K562 (cell line): ENCODE results near the gene GATB. TPM values are rescaled to one million over a fixed set of nuclear protein-coding genes. Genes with fewer than 3 reads are reported as not detected.

Source experiments
- EHMT2 ChIP-seq: fragments of 450-650 bp; IDR thresholded peaks from 2 replicates; pipeline ENCODE4 v1.6.1; 2018; ENCODE audit warnings: antibody characterized with exemption
- ESRRB ChIP-seq: fragments of 250-450 bp; sonication (Bioruptor Pico); IDR thresholded peaks from 2 replicates; pipeline ENCODE4 v1.5.0; 2020; ENCODE audit warnings: mild to moderate bottlenecking, moderate library complexity, borderline replicate concordance
- FOXJ2 ChIP-seq: fragments of 200-800 bp; sonication (Bioruptor generic); IDR thresholded peaks from 2 replicates; pipeline ENCODE4 v1.6.1; 2016; ENCODE audit warnings: missing genetic modification characterization, missing compliant biosample characterization
- FOXK2 ChIP-seq, 2 experiments: fragments of 450-650 bp; IDR thresholded peaks in 1 of 2; conservative IDR thresholded peaks in 1 of 2; 2 replicates each; pipeline ENCODE4 v1.6.1; 2016; ENCODE audit warnings: low read depth in 2 of 2, mild to moderate bottlenecking in 1 of 2
- HDAC2 ChIP-seq: fragments of 450-650 bp; IDR thresholded peaks from 2 replicates; pipeline ENCODE4 v1.6.1; 2016; ENCODE audit warnings: mild to moderate bottlenecking
- JUND ChIP-seq, 2 experiments: IDR thresholded peaks; 2 replicates in 1 of 2; 3 replicates in 1 of 2; pipeline ENCODE4 v1.6.1; 2011; ENCODE audit warnings: borderline replicate concordance in 2 of 2, low read depth in 2 of 2, low read length in 2 of 2, improper control_type of control experiment in 1 of 2, missing biosample characterization in 1 of 2, missing genetic modification characterization in 1 of 2, missing genetic modification reagents in 1 of 2
- L3MBTL2 ChIP-seq: fragments of 450-650 bp; IDR thresholded peaks from 2 replicates; pipeline ENCODE4 v1.6.1; 2016; ENCODE audit warnings: mild to moderate bottlenecking, moderate library complexity
- MECOM ChIP-seq: fragments of 250-450 bp; sonication (Bioruptor Pico); IDR thresholded peaks from 2 replicates; pipeline ENCODE4 v1.8.0; 2022; ENCODE audit warnings: inconsistent platforms
- MXI1 ChIP-seq: IDR thresholded peaks from 2 replicates; pipeline ENCODE4 v1.6.1; 2011; ENCODE audit warnings: low read depth, mild to moderate bottlenecking, improper control_type of control experiment, low read length
- PTBP1 ChIP-seq: fragments of 200-400 bp; formaldehyde crosslinking; IDR thresholded peaks from 2 replicates; pipeline ENCODE4 v1.6.1; 2017; ENCODE audit warnings: low read depth, low read length
- RB1 ChIP-seq: fragments of 450-650 bp; IDR thresholded peaks from 2 replicates; pipeline ENCODE4 v1.6.1; 2017; ENCODE audit warnings: low read depth, mild to moderate bottlenecking
- RBBP5 ChIP-seq: fragments of 200-600 bp; sonication (generic); IDR thresholded peaks from 2 replicates; pipeline ENCODE4 v1.6.1; 2012; ENCODE audit warnings: borderline replicate concordance, mild to moderate bottlenecking, low read length, control low read depth, inconsistent platforms; ENCODE audit not compliant: insufficient read depth, poor library complexity, severe bottlenecking
- RFX5 ChIP-seq: IDR thresholded peaks from 2 replicates; pipeline ENCODE4 v1.6.1; 2011; ENCODE audit warnings: low read depth, mild to moderate bottlenecking, improper control_type of control experiment, low read length
- RNF2 ChIP-seq: sonication (generic); IDR thresholded peaks from 2 replicates; pipeline ENCODE4 v1.6.1; 2016
- SETDB1 ChIP-seq: IDR thresholded peaks from one replicate; pipeline ENCODE4 v1.6.1; 2012; ENCODE audit warnings: low read length, control low read depth, inconsistent platforms
- SP1 ChIP-seq: sonication (generic); formaldehyde crosslinking; IDR thresholded peaks from 2 replicates; pipeline ENCODE4 v1.8.1; 2022; ENCODE audit warnings: mild to moderate bottlenecking, missing genetic modification reagents
- SP2 ChIP-seq: IDR thresholded peaks from 2 replicates; pipeline ENCODE4 v1.6.1; 2011; ENCODE audit warnings: mild to moderate bottlenecking, low read depth, low read length, moderate library complexity; ENCODE audit not compliant: poor library complexity, severe bottlenecking; ENCODE audit errors: extremely low read depth
- SREBF1 ChIP-seq: fragments of 150-350 bp; IDR thresholded peaks from 2 replicates; pipeline ENCODE4 v1.6.1; 2014; ENCODE audit warnings: antibody characterized with exemption, low read depth, low read length, borderline replicate concordance
- TCF3 ChIP-seq: sonication (generic); formaldehyde crosslinking; IDR thresholded peaks from 2 replicates; pipeline ENCODE4 v1.4.0; 2020; ENCODE audit warnings: mild to moderate bottlenecking, missing genetic modification reagents
- TRIM24 ChIP-seq, 2 experiments: fragments of 450-650 bp; IDR thresholded peaks; 2 replicates each; pipeline ENCODE4 v1.6.1; 2016
- YY1 ChIP-seq, 3 experiments: IDR thresholded peaks; 2 replicates each; pipeline ENCODE4 v1.6.1; 2011; ENCODE audit warnings: low read length in 2 of 3, mild to moderate bottlenecking in 2 of 3, moderate library complexity in 2 of 3, borderline replicate concordance in 1 of 3, control low read depth in 1 of 3, low read depth in 1 of 3; ENCODE audit not compliant: insufficient read depth in 3 of 3, insufficient replicate concordance in 2 of 3, control insufficient read depth in 1 of 3, insufficient read length in 1 of 3; ENCODE audit errors: extremely low read depth in 1 of 3
- ZNF124 ChIP-seq: sonication (generic); formaldehyde crosslinking; IDR thresholded peaks from 2 replicates; pipeline ENCODE4 v1.8.1; 2022; ENCODE audit warnings: missing genetic modification reagents
- ZNF175 ChIP-seq: fragments of 200-800 bp; sonication (Bioruptor generic); IDR thresholded peaks from 2 replicates; pipeline ENCODE4 v1.6.1; 2016; ENCODE audit warnings: low read depth, mild to moderate bottlenecking, missing genetic modification characterization, missing compliant biosample characterization
- ZNF586 ChIP-seq: fragments of 450-650 bp; formaldehyde crosslinking; conservative IDR thresholded peaks from 2 replicates; pipeline ENCODE4 v1.4.0; 2020; ENCODE audit warnings: mild to moderate bottlenecking, moderate library complexity
- polyA plus RNA-seq, 8 experiments: library from polyadenylated mRNA; depleted of rRNA in 4 of 8; stranded (reverse) in 5 of 8; unstranded in 3 of 8; fragments of >200 nt; fragmentation: Nextera tagmentation in 2 of 8; fragmentation: Illumina TruSeq in 1 of 8; extraction: Ambion mirVana in 2 of 8; extraction: Trizol in 1 of 8; gene quantifications; 2 replicates each; pipeline versions ENCODE4 v1.2.1 to v1.2.3, GENCODE V29; 2011 to 2014; ENCODE audit warnings: inconsistent platforms in 1 of 8, missing spikeins in 1 of 8
- total RNA-seq, 7 experiments: library from RNA; depleted of rRNA in 6 of 7; stranded (reverse); fragments of >200 nt in 6 of 7; fragmentation: Illumina TruSeq in 2 of 7; extraction: Trizol in 2 of 7; gene quantifications; 2 replicates each; pipeline versions ENCODE4 v1.2.1 to v1.2.3, GENCODE V29; 2011 to 2021; ENCODE audit warnings: low replicate concordance in 1 of 7
- TF ChIP-seq, protein P1 (sequence below): fragments of 250-450 bp; sonication (Bioruptor Pico); IDR thresholded peaks from 2 replicates; pipeline ENCODE4 v1.8.0; 2021; ENCODE audit warnings: moderate library complexity, mild to moderate bottlenecking, inconsistent platforms
- TF ChIP-seq, protein P2 (sequence below): fragments of 250-450 bp; sonication (Bioruptor Pico); IDR thresholded peaks from 2 replicates; pipeline ENCODE4 v1.8.0; 2021; ENCODE audit warnings: mild to moderate bottlenecking, moderate library complexity

The GATB gene
- total and polyA plus RNA-seq, 9 of the 15 experiments (the other 6 are each of a cell fraction or from before 2014, with no cell fraction given) = 15.3 to 31.8 (median 26.2) TPM

DNA sequence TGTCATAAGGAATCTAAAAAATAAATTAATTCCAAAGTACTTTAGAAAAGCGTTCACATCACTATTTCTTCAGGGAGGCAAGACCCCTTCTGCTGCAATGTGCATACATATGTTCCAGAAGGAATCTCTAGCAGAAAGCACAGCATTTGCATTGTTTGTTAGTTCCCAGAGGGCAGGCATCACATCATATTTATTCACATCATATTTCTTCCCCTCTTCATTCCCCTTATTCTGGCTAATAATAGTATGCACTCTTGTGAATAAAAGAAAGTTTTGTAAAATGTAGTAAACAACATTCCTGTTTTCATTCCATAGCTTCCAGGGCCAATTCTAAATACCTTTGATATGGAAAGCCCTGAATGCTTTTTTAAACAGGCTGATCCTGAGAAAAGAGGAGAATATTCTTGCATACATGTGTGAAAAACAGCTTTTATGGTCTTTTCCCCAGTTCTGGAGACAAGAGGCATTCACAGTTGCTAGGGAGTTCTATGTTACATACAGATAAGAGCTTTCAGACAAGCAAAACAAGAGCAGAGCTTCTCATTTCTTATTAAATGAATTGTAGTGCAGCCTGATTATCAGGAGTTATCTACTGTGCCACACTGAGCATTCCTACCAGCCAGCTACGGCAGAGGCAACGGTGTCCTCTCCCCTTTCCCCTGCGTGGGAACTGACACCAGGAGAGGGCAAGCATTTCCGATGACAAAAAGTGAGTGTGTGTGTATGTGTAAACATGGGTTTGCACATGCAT is 15.2 kb downstream of the GATB start (continued):
- TF ChIP-seq JUND (IDR thresholded peaks at IDR 0.05; ENCODE audit: borderline replicate concordance, low read depth, low read length) (peak; percentile 10; the same call in 1 of the 2 replicates), JUND (tag; IDR thresholded peaks at IDR 0.05; ENCODE audit: borderline replicate concordance, low read depth, low read length) (no peak; the same call in 2 of the 3 replicates), PTBP1 (no peak), RNF2 (no peak), RBBP5 (no peak), MXI1 (0 out of 2 replicates have a peak, but pooled peaks have one; percentile 21), HDAC2 (0 out of 2 replicates have a peak, but pooled peaks have one; percentile 26), FOXJ2 (tag) (no peak), ESRRB (no peak), EHMT2 (no peak), TRIM24 (IDR thresholded peaks at IDR 0.05) (no peak), SP1 (CRISPR knock-in tag) (no peak), FOXK2 (conservative IDR thresholded peaks at IDR 0.05 in 1 of 2, IDR thresholded peaks at IDR 0.05 in 1 of 2; ENCODE audit: low read depth in 2 of 2) (peak in 1 of 2 experiments; percentile 52; a peak in 3 of 4 replicates), TCF3 (CRISPR knock-in tag) (peak; percentile 77), YY1 (IDR thresholded peaks at IDR 0.05; ENCODE audit: borderline replicate concordance in 1 of 3, control insufficient read depth in 1 of 3, extremely low read depth in 1 of 3, insufficient read depth in 3 of 3, insufficient read length in 1 of 3, insufficient replicate concordance in 2 of 3, low read depth in 1 of 3, low read length in 2 of 3) (no peak), L3MBTL2 (no peak), ZNF586 (CRISPR knock-in tag) (no peak), SP2 (no peak), MECOM (CRISPR knock-in tag) (no peak), ZNF124 (no peak), SETDB1 (no peak), ZNF175 (CRISPR knock-in tag) (no peak), RFX5 (no peak), SREBF1 (no peak), RB1 (no peak)
- TF ChIP-seq, protein P1, sequence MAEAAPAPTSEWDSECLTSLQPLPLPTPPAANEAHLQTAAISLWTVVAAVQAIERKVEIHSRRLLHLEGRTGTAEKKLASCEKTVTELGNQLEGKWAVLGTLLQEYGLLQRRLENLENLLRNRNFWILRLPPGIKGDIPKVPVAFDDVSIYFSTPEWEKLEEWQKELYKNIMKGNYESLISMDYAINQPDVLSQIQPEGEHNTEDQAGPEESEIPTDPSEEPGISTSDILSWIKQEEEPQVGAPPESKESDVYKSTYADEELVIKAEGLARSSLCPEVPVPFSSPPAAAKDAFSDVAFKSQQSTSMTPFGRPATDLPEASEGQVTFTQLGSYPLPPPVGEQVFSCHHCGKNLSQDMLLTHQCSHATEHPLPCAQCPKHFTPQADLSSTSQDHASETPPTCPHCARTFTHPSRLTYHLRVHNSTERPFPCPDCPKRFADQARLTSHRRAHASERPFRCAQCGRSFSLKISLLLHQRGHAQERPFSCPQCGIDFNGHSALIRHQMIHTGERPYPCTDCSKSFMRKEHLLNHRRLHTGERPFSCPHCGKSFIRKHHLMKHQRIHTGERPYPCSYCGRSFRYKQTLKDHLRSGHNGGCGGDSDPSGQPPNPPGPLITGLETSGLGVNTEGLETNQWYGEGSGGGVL (CRISPR knock-in tag) = no peak
- TF ChIP-seq, protein P2, sequence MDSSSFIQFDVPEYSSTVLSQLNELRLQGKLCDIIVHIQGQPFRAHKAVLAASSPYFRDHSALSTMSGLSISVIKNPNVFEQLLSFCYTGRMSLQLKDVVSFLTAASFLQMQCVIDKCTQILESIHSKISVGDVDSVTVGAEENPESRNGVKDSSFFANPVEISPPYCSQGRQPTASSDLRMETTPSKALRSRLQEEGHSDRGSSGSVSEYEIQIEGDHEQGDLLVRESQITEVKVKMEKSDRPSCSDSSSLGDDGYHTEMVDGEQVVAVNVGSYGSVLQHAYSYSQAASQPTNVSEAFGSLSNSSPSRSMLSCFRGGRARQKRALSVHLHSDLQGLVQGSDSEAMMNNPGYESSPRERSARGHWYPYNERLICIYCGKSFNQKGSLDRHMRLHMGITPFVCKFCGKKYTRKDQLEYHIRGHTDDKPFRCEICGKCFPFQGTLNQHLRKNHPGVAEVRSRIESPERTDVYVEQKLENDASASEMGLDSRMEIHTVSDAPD (CRISPR knock-in tag) = no peak
